SU-DHL-6 (cell line): ENCODE measurements around the gene GNG14.

Source experiments
- H2AFZ ChIP-seq: fragments of 200-600 bp; sonication (generic); 2 replicates; pipeline ENCODE4 v1.6.1; 2014; ENCODE audit warnings: low read depth, mild to moderate bottlenecking, moderate library complexity, mixed read lengths, antibody characterized with exemption, low read length; ENCODE audit not compliant: severe bottlenecking
- H3F3A ChIP-seq: fragments of 200-600 bp; shearing (Covaris generic); 2 replicates; pipeline ENCODE4 v1.6.0; 2016; ENCODE audit warnings: antibody characterized with exemption, mild to moderate bottlenecking; ENCODE audit not compliant: insufficient read depth
- H3K27ac ChIP-seq: fragments of 200-600 bp; sonication (generic); 2 replicates; pipeline ENCODE4 v1.5.1; 2016; ENCODE audit warnings: low read depth, mild to moderate bottlenecking, low read length, moderate library complexity, mixed read lengths
- H3K27me3 ChIP-seq: fragments of 200-600 bp; sonication (generic), shearing (Covaris generic); 2 replicates; pipeline ENCODE4 v1.6.0; 2014; ENCODE audit warnings: mild to moderate bottlenecking, low read length
- H3K36me3 ChIP-seq: fragments of 200-600 bp; sonication (generic); 2 replicates; pipeline ENCODE4 v1.6.1; 2014; ENCODE audit warnings: mild to moderate bottlenecking, low read length, mixed read lengths
- H3K4me2 ChIP-seq: fragments of 300-600, 200-600 bp; shearing (Covaris generic), sonication (generic); 2 replicates; pipeline ENCODE4 v1.6.0; 2014; ENCODE audit warnings: low read length, low read depth, mild to moderate bottlenecking; ENCODE audit not compliant: poor library complexity, severe bottlenecking
- H3K4me3 ChIP-seq: fragments of 200-600 bp; sonication (generic); 2 replicates; pipeline ENCODE4 v1.5.1; 2014; ENCODE audit warnings: antibody characterized with exemption, low read length, mild to moderate bottlenecking, mixed read lengths; ENCODE audit not compliant: insufficient read depth, poor library complexity, severe bottlenecking
- H3K79me2 ChIP-seq: fragments of 200-600 bp; sonication (generic); 2 replicates; pipeline ENCODE4 v1.6.1; 2014; ENCODE audit warnings: mild to moderate bottlenecking, low read length, moderate library complexity; ENCODE audit not compliant: insufficient read depth
- H3K9ac ChIP-seq: fragments of 200-600 bp; sonication (generic); 2 replicates; pipeline ENCODE4 v1.7.0; 2014; ENCODE audit warnings: mild to moderate bottlenecking, low read length
- H3K9me2 ChIP-seq: fragments of 200-600 bp; sonication (generic); replicated peaks from 2 replicates; pipeline ENCODE4 v1.6.1; 2014; ENCODE audit warnings: low read length; ENCODE audit not compliant: insufficient read depth
- H3K9me3 ChIP-seq: fragments of 200-600 bp; sonication (generic); 2 replicates; pipeline ENCODE4 v1.6.1; 2014; ENCODE audit warnings: low read length, mixed read lengths; ENCODE audit not compliant: insufficient read depth
- H4K20me1 ChIP-seq: fragments of 200-600 bp; sonication (generic); 2 replicates; pipeline ENCODE4 v1.6.1; 2014; ENCODE audit warnings: low read depth, mild to moderate bottlenecking, antibody characterized with exemption, low read length, moderate library complexity, mixed read lengths
- EZH2phosphoT487 ChIP-seq: fragments of 200-600 bp; sonication (generic), shearing (Covaris generic); conservative IDR thresholded peaks from 2 replicates; pipeline ENCODE4 v1.6.1; 2018; ENCODE audit warnings: mild to moderate bottlenecking, antibody characterized with exemption, low read length, moderate library complexity, mixed read lengths
- TF ChIP-seq, protein P1 (sequence below): fragments of 200-600 bp; sonication (generic); IDR thresholded peaks from one replicate; pipeline ENCODE4 v1.5.1; 2017; ENCODE audit warnings: antibody characterized with exemption, mild to moderate bottlenecking, low read length, moderate library complexity; ENCODE audit not compliant: insufficient read depth, poor library complexity, severe bottlenecking

Gene GNG14

DNA sequence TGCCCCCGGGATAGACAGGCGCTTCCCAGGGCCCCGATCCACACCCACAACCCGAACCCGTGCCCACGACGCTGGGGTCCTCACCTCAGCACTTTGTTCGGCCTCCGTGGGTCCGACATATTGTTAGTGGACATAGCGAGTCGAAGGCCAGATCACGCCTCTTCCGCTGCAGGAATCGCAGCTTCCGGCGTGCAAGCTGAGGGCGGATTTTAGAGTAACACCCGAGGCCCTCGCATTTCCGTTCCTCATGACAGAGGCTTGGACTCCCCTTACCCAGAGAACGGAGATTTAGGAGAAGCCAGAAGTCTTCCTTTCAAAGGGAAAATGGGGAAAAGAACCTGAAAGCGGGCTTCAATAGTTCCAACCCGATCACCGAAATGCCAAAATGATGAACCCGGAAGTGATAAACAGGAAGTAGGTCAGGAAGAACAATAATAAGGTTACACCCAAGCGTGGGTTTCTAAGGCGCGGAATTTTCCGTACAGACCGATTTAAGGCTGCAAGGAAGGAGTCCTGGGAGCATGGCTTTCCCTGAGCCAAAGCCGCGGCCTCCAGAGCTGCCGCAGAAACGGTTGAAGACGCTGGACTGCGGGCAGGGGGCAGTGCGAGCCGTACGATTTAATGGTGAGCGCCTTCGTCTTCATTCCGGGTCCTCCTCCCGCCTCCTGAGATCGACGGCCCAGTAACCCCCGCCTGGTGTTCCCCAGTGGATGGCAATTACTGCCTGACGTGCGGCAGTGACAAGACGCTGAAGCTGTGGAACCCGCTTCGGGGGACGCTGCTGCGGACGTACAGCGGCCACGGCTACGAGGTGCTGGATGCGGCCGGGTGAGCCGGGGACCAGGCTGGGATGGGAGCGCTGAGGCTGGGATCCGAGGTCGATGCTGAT lies 18.3 kb upstream of the GNG14 start:
- Histone ChIP-seq H3K9me3 (no peaks in the 10 kb centered on the region), H2AFZ (peak overlapping the region; percentile 85), H3K9me2 (no peaks in the 10 kb centered on the region), H3K79me2 (peaks cover 40% of the 10 kb centered on the region), H3F3A (peaks cover 7% of the 10 kb centered on the region; the same call in 1 of the 2 replicates), H3K27me3 (no peaks in the 10 kb centered on the region), H3K9ac (peak overlapping the region; percentile 81), H4K20me1 (no peaks in the 10 kb centered on the region), H3K27ac (peak overlapping the region; percentile 82), H3K36me3 (no peaks in the 10 kb centered on the region), H3K4me2 (peak overlapping the region; percentile 66), H3K4me3 (peak overlapping the region; percentile 81)
- no peak for TF ChIP-seq EZH2phosphoT487
- TF ChIP-seq, protein P1, sequence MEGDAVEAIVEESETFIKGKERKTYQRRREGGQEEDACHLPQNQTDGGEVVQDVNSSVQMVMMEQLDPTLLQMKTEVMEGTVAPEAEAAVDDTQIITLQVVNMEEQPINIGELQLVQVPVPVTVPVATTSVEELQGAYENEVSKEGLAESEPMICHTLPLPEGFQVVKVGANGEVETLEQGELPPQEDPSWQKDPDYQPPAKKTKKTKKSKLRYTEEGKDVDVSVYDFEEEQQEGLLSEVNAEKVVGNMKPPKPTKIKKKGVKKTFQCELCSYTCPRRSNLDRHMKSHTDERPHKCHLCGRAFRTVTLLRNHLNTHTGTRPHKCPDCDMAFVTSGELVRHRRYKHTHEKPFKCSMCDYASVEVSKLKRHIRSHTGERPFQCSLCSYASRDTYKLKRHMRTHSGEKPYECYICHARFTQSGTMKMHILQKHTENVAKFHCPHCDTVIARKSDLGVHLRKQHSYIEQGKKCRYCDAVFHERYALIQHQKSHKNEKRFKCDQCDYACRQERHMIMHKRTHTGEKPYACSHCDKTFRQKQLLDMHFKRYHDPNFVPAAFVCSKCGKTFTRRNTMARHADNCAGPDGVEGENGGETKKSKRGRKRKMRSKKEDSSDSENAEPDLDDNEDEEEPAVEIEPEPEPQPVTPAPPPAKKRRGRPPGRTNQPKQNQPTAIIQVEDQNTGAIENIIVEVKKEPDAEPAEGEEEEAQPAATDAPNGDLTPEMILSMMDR = no peak

DNA sequence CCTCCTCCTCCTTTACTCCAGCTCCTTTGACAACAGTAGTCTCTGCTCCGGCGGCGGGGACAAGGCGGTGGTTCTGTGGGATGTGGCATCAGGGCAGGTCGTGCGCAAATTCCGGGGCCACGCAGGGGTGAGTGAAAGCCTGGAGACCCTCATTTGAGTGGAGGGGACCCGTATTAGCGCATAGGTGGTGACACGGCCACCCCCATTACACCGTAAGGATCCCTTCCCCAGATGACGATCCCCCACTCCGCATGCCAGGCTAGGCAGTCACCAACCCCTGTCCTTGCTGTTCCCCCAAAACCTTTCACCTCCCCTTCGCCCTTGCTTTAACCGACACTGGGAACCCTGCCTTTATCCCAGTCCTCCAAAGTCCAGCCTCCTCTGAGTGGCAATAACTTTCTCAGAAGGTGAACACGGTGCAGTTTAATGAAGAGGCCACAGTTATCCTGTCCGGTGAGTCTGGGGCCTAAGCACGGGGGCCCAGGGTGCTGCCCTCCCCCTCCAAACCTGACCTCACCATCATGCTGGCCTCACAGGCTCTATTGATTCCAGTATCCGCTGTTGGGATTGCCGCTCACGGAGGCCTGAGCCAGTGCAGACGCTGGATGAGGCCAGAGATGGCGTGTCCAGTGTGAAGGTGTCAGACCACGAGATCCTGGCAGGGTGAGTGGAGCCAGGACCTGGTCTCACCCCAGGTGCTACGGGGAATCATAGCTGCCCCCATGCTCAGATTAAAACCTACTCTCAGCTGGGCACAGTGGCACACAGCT lies 17.5 kb upstream of the GNG14 start:
- Histone ChIP-seq H3K4me3 (peak overlapping the region; percentile 81), H3K9me2 (no peaks in the 10 kb centered on the region), H3K27ac (no peak overlapping the region), H3K4me2 (peak overlapping the region; percentile 66), H3K36me3 (no peaks in the 10 kb centered on the region; the same call in 1 of the 2 replicates), H3K9ac (peak overlapping the region; percentile 81), H2AFZ (peak overlapping the region; percentile 85), H3K27me3 (no peaks in the 10 kb centered on the region), H3F3A (peaks cover 7% of the 10 kb centered on the region; the same call in 1 of the 2 replicates), H4K20me1 (no peaks in the 10 kb centered on the region; the same call in 1 of the 2 replicates), H3K79me2 (peaks cover 40% of the 10 kb centered on the region), H3K9me3 (no peaks in the 10 kb centered on the region)
- TF ChIP-seq, protein P1 = no peak
- no peak for TF ChIP-seq EZH2phosphoT487

- H3F3A ChIP-seq = 0 out of 2 replicates have a peak, but pooled peaks cover 5% of the 10 kb centered on the region
- TF ChIP-seq, protein P1 = no peak
- no peak for TF ChIP-seq EZH2phosphoT487
- no peaks in the 10 kb centered on the region for H3K9me3 ChIP-seq
- H2AFZ ChIP-seq = no peak overlapping the region
- H3K9ac ChIP-seq = no peak overlapping the region
- H3K79me2 ChIP-seq = peaks cover 21% of the 10 kb centered on the region
- H3K27ac ChIP-seq = no peak overlapping the region
- H3K4me3 ChIP-seq = no peak overlapping the region
- H3K4me2 ChIP-seq = no peak overlapping the region
- no peaks in the 10 kb centered on the region; the same call in 1 of the 2 replicates for H3K36me3 ChIP-seq
- H4K20me1 ChIP-seq = peaks cover 3% of the 10 kb centered on the region; the same call in 1 of the 2 replicates
- no peaks in the 10 kb centered on the region for H3K9me2 ChIP-seq
- H3K27me3 ChIP-seq = no peaks in the 10 kb centered on the region
Measured at GRCh38 chr19:12672744-12673143, 15.1 kb upstream of the GNG14 start.
